ENCODE measurements around the gene TMEM17.

TMEM17 gene

DNA sequence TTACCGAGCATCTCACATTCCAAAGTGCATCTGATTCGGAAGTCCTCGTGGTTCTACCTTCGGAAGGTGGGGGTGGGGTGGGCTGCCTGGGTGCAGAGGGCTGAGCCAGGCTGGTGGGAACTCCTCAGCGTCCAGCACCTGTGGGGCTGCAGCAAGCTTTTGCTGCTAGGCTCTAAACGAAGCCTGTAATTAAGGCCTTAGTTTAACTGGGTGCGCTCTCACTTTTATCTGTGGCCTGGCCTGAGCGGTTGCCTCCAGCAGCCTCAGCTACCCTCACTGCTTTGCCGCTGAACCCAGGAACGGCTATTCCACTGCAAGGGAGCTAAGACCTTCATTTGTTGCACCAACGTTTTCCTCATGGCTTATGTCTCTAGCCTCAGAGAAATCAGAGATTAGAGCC lies 48.4 kb downstream of the TMEM17 start:
- no peak for DNase-seq
- Histone ChIP-seq H3K36me3 (replicated peaks) (no peaks in the 10 kb centered on the region), H3K4me3 (ENCODE audit: low read depth, low read length) (peak overlapping the region; percentile 66), H3K27ac (no peak overlapping the region), H3K27me3 (replicated peaks) (no peaks in the 10 kb centered on the region)
- in situ Hi-C loops (cut with HindIII; ENCODE audit: low pct_ligation_motif_present, low sequenced_read_pairs) = no loop called here
- TF ChIP-seq, protein P1, sequence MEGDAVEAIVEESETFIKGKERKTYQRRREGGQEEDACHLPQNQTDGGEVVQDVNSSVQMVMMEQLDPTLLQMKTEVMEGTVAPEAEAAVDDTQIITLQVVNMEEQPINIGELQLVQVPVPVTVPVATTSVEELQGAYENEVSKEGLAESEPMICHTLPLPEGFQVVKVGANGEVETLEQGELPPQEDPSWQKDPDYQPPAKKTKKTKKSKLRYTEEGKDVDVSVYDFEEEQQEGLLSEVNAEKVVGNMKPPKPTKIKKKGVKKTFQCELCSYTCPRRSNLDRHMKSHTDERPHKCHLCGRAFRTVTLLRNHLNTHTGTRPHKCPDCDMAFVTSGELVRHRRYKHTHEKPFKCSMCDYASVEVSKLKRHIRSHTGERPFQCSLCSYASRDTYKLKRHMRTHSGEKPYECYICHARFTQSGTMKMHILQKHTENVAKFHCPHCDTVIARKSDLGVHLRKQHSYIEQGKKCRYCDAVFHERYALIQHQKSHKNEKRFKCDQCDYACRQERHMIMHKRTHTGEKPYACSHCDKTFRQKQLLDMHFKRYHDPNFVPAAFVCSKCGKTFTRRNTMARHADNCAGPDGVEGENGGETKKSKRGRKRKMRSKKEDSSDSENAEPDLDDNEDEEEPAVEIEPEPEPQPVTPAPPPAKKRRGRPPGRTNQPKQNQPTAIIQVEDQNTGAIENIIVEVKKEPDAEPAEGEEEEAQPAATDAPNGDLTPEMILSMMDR (IDR thresholded peaks at IDR 0.05; ENCODE audit: low read depth, low read length, missing control alignments) = no peak

DNA sequence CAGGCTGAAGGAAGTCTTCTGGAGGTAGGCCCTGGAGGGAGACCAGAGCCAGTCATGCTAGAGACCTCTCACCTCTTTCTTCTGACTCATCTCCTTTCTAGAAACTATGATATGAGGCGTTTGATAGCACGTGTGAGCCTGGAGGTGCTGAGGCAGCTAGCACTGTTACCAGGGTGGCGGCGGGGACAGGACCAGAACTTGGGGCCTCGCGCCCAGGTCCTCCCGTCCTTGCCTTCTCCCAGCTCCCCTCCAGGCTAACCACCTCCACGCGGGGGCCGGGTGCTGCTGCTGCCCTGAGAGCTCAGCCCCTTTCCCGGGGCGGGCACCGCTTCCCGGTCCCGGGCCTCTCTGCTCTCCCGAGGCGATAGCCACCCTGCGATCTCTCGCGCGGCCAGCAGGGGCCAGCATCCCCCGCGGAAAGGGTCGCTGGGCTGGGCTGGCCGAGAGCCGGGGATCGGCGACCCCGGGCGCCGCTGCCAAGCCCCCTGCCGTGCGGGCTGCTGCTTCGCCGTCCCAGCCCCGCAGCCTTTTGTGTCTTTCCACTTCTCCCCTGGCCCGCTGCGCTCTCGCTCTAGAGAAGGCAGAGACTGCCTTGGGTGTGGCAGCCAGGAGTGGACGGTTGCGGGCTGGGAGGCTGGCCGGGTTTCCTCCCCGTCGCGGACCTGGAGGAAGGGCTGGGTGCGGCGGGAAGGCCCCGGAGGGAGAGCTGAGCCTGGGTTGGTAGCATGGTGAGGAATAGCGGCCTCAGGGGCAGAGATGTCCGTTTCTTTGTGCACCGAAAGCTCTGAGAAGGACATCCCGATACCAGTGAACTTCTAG lies 49.1 kb downstream of the TMEM17 start:
- Histone ChIP-seq H3K27ac (peak overlapping the region; percentile 35), H3K27me3 (replicated peaks) (no peaks in the 10 kb centered on the region), H3K4me3 (ENCODE audit: low read depth, low read length) (peak overlapping the region; percentile 66), H3K36me3 (replicated peaks) (no peaks in the 10 kb centered on the region)
- TF ChIP-seq, protein P1 (IDR thresholded peaks at IDR 0.05; ENCODE audit: low read depth, low read length, missing control alignments) = peak; percentile 78
- DNase-seq = peak; percentile 56
- in situ Hi-C loops (cut with HindIII; ENCODE audit: low pct_ligation_motif_present, low sequenced_read_pairs) = no loop called here

DNA sequence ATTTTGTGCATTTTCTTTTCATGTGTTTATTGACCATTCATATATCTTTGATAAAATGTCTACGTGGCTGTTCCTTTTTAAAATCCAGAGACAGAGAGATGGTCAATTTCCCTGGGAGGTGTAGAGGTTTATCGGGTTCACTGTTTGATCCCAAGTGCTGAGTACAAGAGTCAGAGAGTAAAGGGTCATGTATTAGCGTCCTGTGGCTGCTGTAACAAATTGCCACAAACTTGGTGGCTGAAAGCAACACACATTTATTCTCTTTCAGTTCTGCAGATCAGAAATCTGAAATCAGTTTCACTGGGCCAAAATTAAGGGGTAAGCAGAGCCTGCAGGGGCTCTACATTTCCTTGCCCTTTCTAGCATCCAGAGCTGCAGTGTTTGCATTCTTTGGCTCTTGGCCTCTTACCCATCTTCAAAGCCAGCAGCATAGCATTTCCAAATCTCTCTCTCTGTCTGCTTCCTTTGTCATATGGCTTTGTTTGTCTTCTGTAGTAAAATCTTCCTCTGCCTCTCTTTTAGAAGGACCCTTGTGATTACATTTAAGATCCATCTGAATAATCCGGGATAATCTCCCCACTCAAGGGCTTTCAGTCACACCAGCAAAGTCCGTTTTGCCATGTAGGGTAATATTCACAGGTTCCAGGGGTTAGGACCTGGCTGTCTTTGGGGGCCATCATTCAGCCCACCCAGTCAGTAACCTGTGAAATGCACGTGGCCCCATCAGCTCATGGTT lies 49.9 kb downstream of the TMEM17 start:
- Histone ChIP-seq H3K4me3 (ENCODE audit: low read depth, low read length) (no peak overlapping the region), H3K36me3 (replicated peaks) (no peaks in the 10 kb centered on the region), H3K27ac (no peak overlapping the region), H3K27me3 (replicated peaks) (no peaks in the 10 kb centered on the region)
- no peak for DNase-seq
- TF ChIP-seq, protein P1 (IDR thresholded peaks at IDR 0.05; ENCODE audit: low read depth, low read length, missing control alignments) = no peak
- in situ Hi-C loops (cut with HindIII; ENCODE audit: low pct_ligation_motif_present, low sequenced_read_pairs) = no loop called here

DNA sequence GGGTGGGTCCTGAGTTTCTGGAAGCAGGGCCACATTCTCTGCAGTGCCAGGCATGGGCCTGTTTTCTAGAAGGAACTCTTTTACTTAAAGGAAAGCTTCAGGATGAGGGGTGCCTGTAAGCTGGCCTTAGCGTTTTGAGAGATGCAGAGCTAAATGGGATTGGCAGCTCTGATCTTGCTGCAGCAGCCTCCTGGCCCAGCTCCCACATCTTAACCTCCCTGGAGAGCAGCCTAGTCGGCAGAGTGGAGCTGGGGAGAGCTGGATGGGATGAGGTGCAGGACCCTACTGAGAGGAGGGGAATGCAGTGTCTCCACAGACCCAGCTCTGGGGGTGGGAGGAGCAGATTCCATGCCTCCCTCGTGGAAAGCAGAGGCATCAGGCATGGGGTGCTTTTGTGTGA lies 52.0 kb downstream of the TMEM17 start:
- in situ Hi-C loops (cut with HindIII; ENCODE audit: low pct_ligation_motif_present, low sequenced_read_pairs) = no loop called here

DNA sequence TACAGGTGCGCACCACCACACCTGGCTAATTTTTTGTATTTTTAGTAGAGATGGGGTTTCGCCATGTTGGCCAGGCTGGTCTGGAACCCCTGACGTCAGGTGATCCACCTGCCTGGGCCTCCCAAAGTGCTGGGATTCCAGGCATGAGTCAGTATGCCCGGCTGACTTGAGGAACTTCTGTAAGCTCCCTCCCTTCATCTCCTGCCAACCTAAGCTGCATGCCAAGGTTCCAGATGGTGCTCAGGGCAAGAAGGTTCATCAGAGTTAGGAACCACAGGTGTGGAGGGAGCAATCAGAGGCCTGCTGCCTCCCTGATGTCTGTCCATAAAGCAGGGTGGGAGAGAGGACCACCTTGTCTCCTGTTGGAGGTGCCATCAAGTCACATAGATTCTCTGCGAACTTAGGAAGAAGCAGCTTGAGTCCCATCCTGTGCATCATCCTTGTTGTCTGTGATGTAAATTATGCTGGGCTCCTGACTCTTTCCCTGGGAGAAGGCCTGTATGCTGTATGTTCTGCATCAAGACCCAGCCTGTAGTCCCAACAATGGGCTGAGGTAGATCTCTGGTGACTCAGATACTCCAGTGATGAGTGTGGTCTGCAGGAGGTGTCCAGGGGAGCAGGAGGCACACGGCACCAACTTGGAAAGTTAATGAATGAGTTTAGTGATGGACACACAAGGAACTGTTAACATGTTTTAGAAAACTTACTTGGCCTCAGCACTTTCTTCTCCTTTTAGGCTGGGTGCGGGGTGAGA lies 53.1 kb downstream of the TMEM17 start:
- no peak for DNase-seq
- TF ChIP-seq, protein P1 (IDR thresholded peaks at IDR 0.05; ENCODE audit: low read depth, low read length, missing control alignments) = no peak
- no peak overlapping the region for H3K27ac ChIP-seq
- no peaks in the 10 kb centered on the region for H3K27me3 ChIP-seq (replicated peaks)
- no peaks in the 10 kb centered on the region for H3K36me3 ChIP-seq (replicated peaks)
- no peak overlapping the region for H3K4me3 ChIP-seq (ENCODE audit: low read depth, low read length)
- in situ Hi-C loops (cut with HindIII; ENCODE audit: low pct_ligation_motif_present, low sequenced_read_pairs) = no loop called here

More for the DNA sequence above, 52.0 kb downstream of the TMEM17 start:
- DNase-seq = no peak
- H3K27ac ChIP-seq = no peak overlapping the region
- TF ChIP-seq, protein P1 (IDR thresholded peaks at IDR 0.05; ENCODE audit: low read depth, low read length, missing control alignments) = no peak
- H3K4me3 ChIP-seq (ENCODE audit: low read depth, low read length) = no peak overlapping the region
- no peaks in the 10 kb centered on the region for H3K27me3 ChIP-seq (replicated peaks)
- no peaks in the 10 kb centered on the region for H3K36me3 ChIP-seq (replicated peaks)

Measured in brain microvascular endothelial cell (primary cell).